ENCODE data around the gene CALML3.

GRCh38 chr10:5479481-5480161 lies 45.1 kb upstream of the CALML3 start:
- TF ChIP-seq CTCF (conservative IDR thresholded peaks at IDR 0.05) (no peak), EZH2 (IDR thresholded peaks at IDR 0.05; ENCODE audit: low read depth) (no peak)
